GM10248 (cell line): ENCODE measurements around the gene ZDHHC5.
"Not testable (repeated sequence)": the region's sequence is repeated elsewhere in the genome, so short reads cannot be mapped to it uniquely, and the experiment has no call there.

Experiments used
- CTCF ChIA-PET: fragments of 300-600 bp; sonication (Branson Sonifier 250); formaldehyde crosslinking; extraction: SDS; loops from one replicate; lab custom pipeline; 2021; ENCODE audit warnings: antibody characterized with exemption; lab: Yijun Ruan, JAX
- POLR2A ChIA-PET: fragments of 350-650 bp; sonication (Branson Sonifier 250); formaldehyde crosslinking; extraction: SDS; loops from one replicate; lab custom pipeline; 2020; ENCODE audit warnings: antibody characterized with exemption; lab: Yijun Ruan, JAX
- DNase-seq: peaks from one replicate; pipeline ENCODE4 v3.0.0; 2012; ENCODE audit errors: extremely low spot score
- CTCF ChIP-seq: IDR thresholded peaks from 2 replicates; pipeline ENCODE4 v1.5.1; 2012; ENCODE audit warnings: mild to moderate bottlenecking, low read depth; ENCODE audit errors: extremely low read depth, missing control alignments, control extremely low read depth

Gene ZDHHC5

GRCh38 chr11:57668434-57668782 is 494 bp downstream of the ZDHHC5 start:
- no peak for DNase-seq
- POLR2A ChIA-PET: interaction anchor here (0.6 kb wide), 1 partner anchor 29 kb away, joined by 7 read pairs; no protein-coding TSS in a partner anchor
- CTCF ChIA-PET: interaction anchor here (1.3 kb wide), 1 partner anchor 36 kb away, joined by 3 read pairs; no protein-coding TSS in a partner anchor
- TF ChIP-seq CTCF: no peak

GRCh38 chr11:57674251-57674650 is 6.3 kb downstream of the ZDHHC5 start:
- CTCF ChIA-PET: interaction anchor here (1.1 to 2.5 kb wide), 4 partner anchors 9 to 126 kb away, joined by 3 to 12 read pairs (median 5); no protein-coding TSS in a partner anchor
- POLR2A ChIA-PET: no interaction called here

GRCh38 chr11:57675176-57675941 is 7.4 kb downstream of the ZDHHC5 start:
- ChIA-PET POLR2A (interaction anchor here (1.3 kb wide), 2 partner anchors 32 to 125 kb away, joined by 3 to 4 read pairs; no protein-coding TSS in a partner anchor), CTCF (interaction anchor here (0.7 to 2.5 kb wide), 12 partner anchors 9 to 870 kb away, joined by 3 to 12 read pairs (median 4); no protein-coding TSS in a partner anchor)
- DNase-seq: no peak
- TF ChIP-seq CTCF: no peak

More at GRCh38 chr11:57674251-57674650, 6.3 kb downstream of the ZDHHC5 start:
- no peak for DNase-seq
- TF ChIP-seq CTCF: no peak

- ChIA-PET POLR2A (no interaction called here), CTCF (interaction anchor here (1.0 to 2.8 kb wide), 4 partner anchors 9 to 220 kb away, joined by 3 to 13 read pairs (median 5); no protein-coding TSS in a partner anchor)
- no peak for TF ChIP-seq CTCF
- DNase-seq: no peak
Measured at GRCh38 chr11:57679396-57679795, 11.5 kb downstream of the ZDHHC5 start.

GRCh38 chr11:57680552-57680874 is 12.6 kb downstream of the ZDHHC5 start:
- no peak for DNase-seq
- CTCF ChIA-PET: interaction anchor here (0.9 kb wide), 1 partner anchor 36 kb away, joined by 4 read pairs; no protein-coding TSS in a partner anchor
- POLR2A ChIA-PET: no interaction called here
- TF ChIP-seq CTCF: no peak

GRCh38 chr11:57681168-57681567 is 13.3 kb downstream of the ZDHHC5 start:
- POLR2A ChIA-PET: no interaction called here
- DNase-seq: no peak
- CTCF ChIA-PET: no interaction called here
- no peak for TF ChIP-seq CTCF

GRCh38 chr11:57690474-57690873 is 22.6 kb downstream of the ZDHHC5 start:
- DNase-seq, CTCF ChIA-PET, POLR2A ChIA-PET: not testable (repeated sequence)
